AG04450 (cell line): ENCODE results near the gene PRKD2. TPM values are rescaled to one million over a fixed set of nuclear protein-coding genes. Genes with fewer than 3 reads are reported as not detected.

Source experiments
- CTCF ChIA-PET: fragments of 300-600, 350-600 bp; formaldehyde crosslinking; extraction: SDS; loops from one replicate; lab custom pipeline; 2022; ENCODE audit warnings: antibody characterized with exemption, inconsistent platforms; lab: Charles Lee
- POLR2A ChIA-PET: fragments of 350-600 bp; formaldehyde crosslinking; extraction: SDS; loops from one replicate; lab custom pipeline; 2021; ENCODE audit warnings: antibody characterized with exemption, inconsistent platforms; lab: Yijun Ruan, JAX
- DNase-seq: peaks from one replicate; pipeline ENCODE4 v3.0.0-alpha.2; 2011; ENCODE audit warnings: low read depth, low spot score
- H3K27ac ChIP-seq: one replicate; pipeline ENCODE4 v1.5.1; 2012; ENCODE audit warnings: low read depth, low read length, control low read depth
- H3K27me3 ChIP-seq: one replicate; pipeline ENCODE4 v1.6.0; 2012; ENCODE audit warnings: low read length; ENCODE audit not compliant: control insufficient read depth, insufficient read depth
- H3K4me3 ChIP-seq: 2 replicates; pipeline ENCODE4 v1.5.1; 2011; ENCODE audit warnings: mild to moderate bottlenecking, low read depth, low read length, control low read depth
- H3K9me3 ChIP-seq: 2 replicates; pipeline ENCODE4 v1.5.1; 2012; ENCODE audit warnings: low read length; ENCODE audit not compliant: control insufficient read depth, insufficient read depth
- polyA plus RNA-seq: library from polyadenylated mRNA; depleted of rRNA; stranded (reverse); fragments of >200 nt; gene quantifications from 2 replicates; pipeline ENCODE4 v1.2.3, GENCODE V29; 2011
- TF ChIP-seq, protein P1 (sequence below): IDR thresholded peaks from 2 replicates; pipeline ENCODE4 v1.5.1; 2011; ENCODE audit warnings: low read depth, low read length, control low read depth, inconsistent platforms

Gene PRKD2
- polyA plus RNA-seq, 1 experiment, result 6.7 TPM

DNA sequence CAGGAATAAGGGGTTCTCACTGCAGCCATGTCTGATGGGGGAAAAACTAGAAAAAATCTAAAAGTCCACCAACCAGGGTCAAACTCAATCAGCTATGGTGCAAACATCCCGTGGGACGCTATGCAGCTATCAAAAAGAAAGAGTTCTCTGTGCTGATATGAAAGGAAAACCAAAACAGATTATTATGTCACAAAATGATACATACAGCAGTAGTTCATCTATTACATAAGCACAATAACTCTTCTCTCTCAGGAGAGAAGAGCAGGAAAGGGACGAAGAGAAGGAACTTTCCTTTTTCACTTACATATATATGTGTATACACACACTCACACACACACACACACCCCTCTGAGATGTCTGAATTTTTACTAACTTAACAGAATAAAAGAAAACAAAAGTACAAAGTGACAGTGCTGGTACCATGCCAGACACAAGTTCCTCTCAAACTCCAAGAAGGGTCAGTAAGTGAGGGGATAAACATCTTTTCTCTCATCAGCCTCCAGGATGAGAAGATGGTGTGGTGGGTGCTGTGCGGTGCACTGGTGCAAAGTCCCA lies 26.1 kb upstream of the PRKD2 start:
- H3K27ac ChIP-seq, result no peak overlapping the region
- TF ChIP-seq, protein P1, sequence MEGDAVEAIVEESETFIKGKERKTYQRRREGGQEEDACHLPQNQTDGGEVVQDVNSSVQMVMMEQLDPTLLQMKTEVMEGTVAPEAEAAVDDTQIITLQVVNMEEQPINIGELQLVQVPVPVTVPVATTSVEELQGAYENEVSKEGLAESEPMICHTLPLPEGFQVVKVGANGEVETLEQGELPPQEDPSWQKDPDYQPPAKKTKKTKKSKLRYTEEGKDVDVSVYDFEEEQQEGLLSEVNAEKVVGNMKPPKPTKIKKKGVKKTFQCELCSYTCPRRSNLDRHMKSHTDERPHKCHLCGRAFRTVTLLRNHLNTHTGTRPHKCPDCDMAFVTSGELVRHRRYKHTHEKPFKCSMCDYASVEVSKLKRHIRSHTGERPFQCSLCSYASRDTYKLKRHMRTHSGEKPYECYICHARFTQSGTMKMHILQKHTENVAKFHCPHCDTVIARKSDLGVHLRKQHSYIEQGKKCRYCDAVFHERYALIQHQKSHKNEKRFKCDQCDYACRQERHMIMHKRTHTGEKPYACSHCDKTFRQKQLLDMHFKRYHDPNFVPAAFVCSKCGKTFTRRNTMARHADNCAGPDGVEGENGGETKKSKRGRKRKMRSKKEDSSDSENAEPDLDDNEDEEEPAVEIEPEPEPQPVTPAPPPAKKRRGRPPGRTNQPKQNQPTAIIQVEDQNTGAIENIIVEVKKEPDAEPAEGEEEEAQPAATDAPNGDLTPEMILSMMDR, result no peak
- no peaks in the 10 kb centered on the region for H3K27me3 ChIP-seq
- DNase-seq, result no peak
- ChIA-PET POLR2A (no interaction called here), CTCF (interaction anchor here (0.6 to 1.5 kb wide), 2 partner anchors 14 to 17 kb away, joined by 3 to 5 read pairs; no protein-coding TSS in a partner anchor)
- H3K9me3 ChIP-seq, result no peaks in the 10 kb centered on the region
- no peak overlapping the region for H3K4me3 ChIP-seq

DNA sequence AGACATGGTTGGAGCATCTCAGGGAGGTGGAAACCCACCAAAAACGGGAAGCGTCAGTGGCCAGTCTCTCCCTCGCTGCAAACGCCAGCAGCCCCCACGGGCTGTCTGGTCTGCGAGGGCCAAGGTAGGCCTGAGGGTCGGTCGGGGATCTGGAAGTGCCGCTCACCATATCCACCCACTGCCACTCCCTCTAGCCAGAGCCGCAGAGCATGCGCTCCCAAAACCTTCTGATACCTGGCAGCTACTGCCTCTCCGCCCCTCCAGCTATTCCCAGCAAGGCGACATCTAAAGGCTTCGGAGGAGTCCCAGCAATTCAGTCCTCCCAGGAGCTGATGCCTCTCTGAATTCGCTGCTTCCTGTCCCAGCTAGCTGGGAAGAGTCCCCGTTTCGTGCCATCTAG lies 24.5 kb upstream of the PRKD2 start:
- CTCF ChIA-PET, result interaction anchor here (0.6 to 2.0 kb wide), 2 partner anchors 13 to 203 kb away, joined by 4 to 8 read pairs; no protein-coding TSS in a partner anchor

DNA sequence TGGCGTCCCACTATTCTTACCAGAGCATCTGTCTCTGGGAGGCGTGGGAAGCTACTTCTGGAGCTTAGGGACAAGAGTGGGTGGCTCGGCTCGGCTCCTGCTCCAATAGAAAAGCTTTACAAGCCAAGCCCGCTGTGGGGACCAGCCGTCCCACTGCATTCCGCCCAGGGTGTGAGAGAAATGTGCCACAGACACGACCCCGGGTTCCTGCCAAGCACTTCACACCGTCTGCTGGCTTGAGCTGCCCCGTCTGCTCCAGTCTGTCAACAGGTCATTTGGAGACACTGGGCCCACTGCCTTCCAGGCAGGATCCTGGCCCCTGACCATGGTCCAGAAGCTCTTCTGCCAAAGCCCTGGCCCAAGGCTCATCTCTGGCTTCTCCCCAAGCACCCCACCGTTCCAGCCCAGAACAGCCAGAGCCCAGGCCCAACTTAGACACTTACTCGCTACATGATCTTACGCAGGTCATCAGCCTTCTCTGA lies 22.4 kb upstream of the PRKD2 start:
- no peaks in the 10 kb centered on the region for H3K27me3 ChIP-seq
- H3K27ac ChIP-seq, result no peak overlapping the region
- H3K9me3 ChIP-seq, result no peaks in the 10 kb centered on the region
- DNase-seq, result no peak
- no peak overlapping the region for H3K4me3 ChIP-seq
- ChIA-PET CTCF (no interaction called here), POLR2A (interaction anchor here (0.6 kb wide), 1 partner anchor 177 kb away, joined by 3 read pairs; no protein-coding TSS in a partner anchor)
- TF ChIP-seq, protein P1, result no peak

More for the DNA sequence above, 24.5 kb upstream of the PRKD2 start:
- TF ChIP-seq, protein P1, result no peak
- Histone ChIP-seq H3K27ac (no peak overlapping the region), H3K9me3 (no peaks in the 10 kb centered on the region), H3K4me3 (no peak overlapping the region), H3K27me3 (no peaks in the 10 kb centered on the region)
- DNase-seq, result no peak
- POLR2A ChIA-PET, result interaction anchor here (1.0 kb wide), 1 partner anchor 10 kb away, joined by 3 read pairs; no protein-coding TSS in a partner anchor

DNA sequence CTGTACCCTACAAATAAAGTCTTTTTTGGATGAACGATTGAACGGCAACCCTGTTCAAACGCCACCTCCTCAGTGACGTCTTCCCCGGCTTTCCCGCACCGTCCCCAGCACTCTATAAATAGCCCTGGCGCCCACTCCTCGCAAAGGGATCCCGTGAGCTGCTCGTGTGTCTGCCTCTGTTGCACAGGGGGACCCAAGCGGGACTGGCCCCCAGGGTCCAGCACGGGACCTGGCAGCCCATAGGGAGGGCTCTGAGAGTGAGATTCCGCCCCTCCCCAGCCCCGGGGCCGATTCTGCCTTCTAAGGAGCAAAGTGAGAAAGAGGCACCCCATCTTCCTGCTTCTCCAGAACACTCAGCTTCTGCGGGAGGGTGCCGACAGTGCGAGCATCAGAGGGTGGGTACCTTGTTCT lies 20.9 kb upstream of the PRKD2 start:
- TF ChIP-seq, protein P1, result no peak
- no peak for DNase-seq
- Histone ChIP-seq H3K9me3 (no peaks in the 10 kb centered on the region; the same call in 1 of the 2 replicates), H3K27me3 (no peaks in the 10 kb centered on the region), H3K4me3 (no peak overlapping the region), H3K27ac (peak overlapping the region; percentile 31)
- ChIA-PET CTCF (interaction anchor here (0.6 to 1.7 kb wide), 3 partner anchors 9 to 103 kb away, joined by 3 to 9 read pairs (median 8); no protein-coding TSS in a partner anchor), POLR2A (no interaction called here)

DNA sequence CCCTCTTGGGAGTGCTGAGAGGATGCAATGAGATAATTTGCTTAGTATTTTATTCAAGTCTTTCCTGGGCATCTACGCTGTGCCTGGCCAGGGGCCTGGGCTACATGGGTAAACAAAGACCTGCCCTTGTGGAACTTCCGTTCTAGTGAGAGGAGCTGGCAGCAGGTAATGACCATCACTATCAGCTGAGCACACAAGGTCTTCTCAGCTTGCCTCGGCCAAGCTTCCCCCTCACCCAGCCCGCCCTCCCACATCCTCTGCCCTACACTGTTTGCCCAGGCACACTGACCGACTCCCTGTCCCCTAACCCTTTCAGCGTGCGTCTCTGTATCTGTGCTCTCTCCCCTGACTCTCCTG lies 20.4 kb upstream of the PRKD2 start:
- CTCF ChIA-PET, result interaction anchor here (0.6 to 1.7 kb wide), 4 partner anchors 9 to 103 kb away, joined by 3 to 9 read pairs (median 6); no protein-coding TSS in a partner anchor
- peak overlapping the region; percentile 31 for H3K27ac ChIP-seq
- no peaks in the 10 kb centered on the region for H3K27me3 ChIP-seq
- H3K4me3 ChIP-seq, result no peak overlapping the region
- H3K9me3 ChIP-seq, result no peaks in the 10 kb centered on the region; the same call in 1 of the 2 replicates
- DNase-seq, result no peak
- POLR2A ChIA-PET, result no interaction called here
- TF ChIP-seq, protein P1, result no peak
